Measurements from ENCODE around the gene ZNF814. TPM values are rescaled to one million over a fixed set of nuclear protein-coding genes. Genes with fewer than 3 reads are reported as not detected.

The ZNF814 gene
- total RNA-seq, 2 donors from 2014 or later: 10.8 to 10.9 TPM

- DNase-seq: no peak
- intact Hi-C loops (cut with DNase I): no loop called here
- ATAC-seq: no peak
These were observed 88.1 kb downstream of the ZNF814 start for GRCh38 chr19:57800696-57801095.

Other genes starting within 250 kb of the ZNF814 start
- under 1 TPM in 1 of 2 donors, not detected in 1; 0.13 TPM for gene ZSCAN4, start 220.1 kb downstream of the ZNF814 start, total RNA-seq
- 1 to 10 TPM; 4.2 to 6.4 TPM for gene ZNF551, start 207.1 kb downstream of the ZNF814 start, total RNA-seq
- 1 to 10 TPM; 3.4 to 6.1 TPM for gene ZNF154, start 179.8 kb downstream of the ZNF814 start, total RNA-seq
- 1 to 10 TPM; 5.1 to 7.0 TPM for gene ZNF671, start 161.4 kb downstream of the ZNF814 start, total RNA-seq
- 10 to 100 TPM; 10.8 to 14.4 TPM for gene ZNF776, start 142.2 kb downstream of the ZNF814 start, total RNA-seq
- gene ZNF586, start 119.4 kb downstream of the ZNF814 start, total RNA-seq: 1 to 10 TPM; 9.3 to 9.5 TPM
- 1 to 10 TPM; 3.3 to 4.6 TPM for gene ZNF552, start 74.1 kb downstream of the ZNF814 start, total RNA-seq
- gene ZNF587B, start 58.7 kb downstream of the ZNF814 start, total RNA-seq: 1 to 10 TPM; 5.9 to 8.7 TPM
- gene ZNF587, start 39.2 kb downstream of the ZNF814 start, total RNA-seq: 10 to 100 TPM; 18.6 to 20.9 TPM
- gene ZNF417, start 27.6 kb upstream of the ZNF814 start, total RNA-seq: 10 to 100 TPM; 11.9 to 13.4 TPM
- 10 to 100 TPM in 1 of 2 donors, 1 to 10 TPM in 1; 9.1 to 10.5 TPM for gene ZNF418, start 46.4 kb upstream of the ZNF814 start, total RNA-seq
- gene ZNF256, start 58.7 kb upstream of the ZNF814 start, total RNA-seq: 10 to 100 TPM in 1 of 2 donors, 1 to 10 TPM in 1; 9.6 to 15.3 TPM
- gene C19orf18, start 85.5 kb upstream of the ZNF814 start, total RNA-seq: 1 to 10 TPM; 2.0 to 2.1 TPM
- 10 to 100 TPM; 11.4 to 13.8 TPM for gene ZNF606, start 113.8 kb upstream of the ZNF814 start, total RNA-seq
- under 1 TPM in 1 of 2 donors, not detected in 1; 0.42 TPM for gene ZSCAN1, start 145.0 kb upstream of the ZNF814 start, total RNA-seq
- 1 to 10 TPM; 2.5 to 3.4 TPM for gene ZNF135, start 170.2 kb upstream of the ZNF814 start, total RNA-seq
- 10 to 100 TPM; 54.0 to 60.9 TPM for gene ZSCAN18, start 209.2 kb upstream of the ZNF814 start, total RNA-seq